Central memory CD4-positive, alpha-beta T cell (primary cell): ENCODE results near the gene ZNF711.
"Not testable (repeated sequence)": the region's sequence is repeated elsewhere in the genome, so short reads cannot be mapped to it uniquely, and the experiment has no call there.

Experiments
- DNase-seq: peaks from one replicate; pipeline ENCODE4 v3.0.0; 2022
- total RNA-seq, 3 experiments: gene quantifications; one replicate each; lab custom pipeline; 2026; lab: John Stamatoyannopoulos, UW

ZNF711 gene
- total RNA-seq, result 0.39 to 2.5 (median 1.1) reads per million in 3 experiments

GRCh38 chrX:85243761-85244449, at the start of gene ZNF711, which contains the start of gene SATL1:
Gene ZNF711, plus strand, starts transcription at chrX:85243991. Its CDS starts 3,582 bp downstream, at chrX:85247573.
Gene SATL1, minus strand, starts transcription at chrX:85243779. Its CDS starts 134,811 bp downstream, at chrX:85108968.
- DNase-seq, result no peak

DNA sequence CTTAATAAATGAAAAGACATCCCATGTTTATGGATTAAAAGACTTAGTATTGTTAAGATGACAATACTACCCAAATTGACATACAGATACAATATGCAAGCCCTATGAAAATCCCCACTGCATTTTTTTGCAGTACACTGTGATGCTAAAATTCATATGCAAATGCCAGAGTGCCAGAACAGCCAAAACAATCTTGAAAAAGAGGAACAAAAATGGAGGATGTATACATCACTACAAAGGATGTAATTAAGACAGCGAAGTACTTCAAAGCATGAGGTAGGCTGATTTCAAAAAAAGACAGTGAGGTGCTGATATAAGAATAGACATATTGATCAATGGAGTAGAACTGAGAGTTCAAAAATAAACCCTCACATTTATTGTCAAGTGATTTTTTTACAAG, 47.5 kb upstream of the ZNF711 start:
- no peak for DNase-seq

DNA sequence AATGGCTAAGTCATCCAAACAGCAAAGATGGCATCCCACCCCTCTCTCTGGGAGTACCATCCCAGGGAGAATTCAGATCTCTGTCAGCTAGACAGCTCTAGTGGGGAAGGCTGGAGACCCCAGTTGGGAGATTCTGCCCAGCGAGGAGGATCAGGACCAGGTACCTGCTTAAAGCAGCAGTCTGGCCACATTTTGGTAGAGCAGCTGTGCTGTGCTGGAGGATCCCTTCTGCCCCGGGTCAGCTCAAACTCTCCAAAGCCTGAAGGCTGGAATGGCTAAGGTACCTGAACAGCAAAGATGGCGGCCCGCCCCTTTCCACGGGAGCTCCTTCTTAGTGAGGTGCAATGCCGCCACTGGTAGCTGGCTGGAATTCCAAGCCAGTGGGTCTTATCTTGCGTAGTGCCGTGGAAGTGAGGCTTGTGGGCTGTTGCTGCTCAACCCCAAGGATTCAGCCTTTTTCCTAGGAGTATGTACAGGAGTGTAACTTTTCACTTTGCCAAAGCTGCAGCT, 40.3 kb upstream of the ZNF711 start:
- DNase-seq, result no peak

DNA sequence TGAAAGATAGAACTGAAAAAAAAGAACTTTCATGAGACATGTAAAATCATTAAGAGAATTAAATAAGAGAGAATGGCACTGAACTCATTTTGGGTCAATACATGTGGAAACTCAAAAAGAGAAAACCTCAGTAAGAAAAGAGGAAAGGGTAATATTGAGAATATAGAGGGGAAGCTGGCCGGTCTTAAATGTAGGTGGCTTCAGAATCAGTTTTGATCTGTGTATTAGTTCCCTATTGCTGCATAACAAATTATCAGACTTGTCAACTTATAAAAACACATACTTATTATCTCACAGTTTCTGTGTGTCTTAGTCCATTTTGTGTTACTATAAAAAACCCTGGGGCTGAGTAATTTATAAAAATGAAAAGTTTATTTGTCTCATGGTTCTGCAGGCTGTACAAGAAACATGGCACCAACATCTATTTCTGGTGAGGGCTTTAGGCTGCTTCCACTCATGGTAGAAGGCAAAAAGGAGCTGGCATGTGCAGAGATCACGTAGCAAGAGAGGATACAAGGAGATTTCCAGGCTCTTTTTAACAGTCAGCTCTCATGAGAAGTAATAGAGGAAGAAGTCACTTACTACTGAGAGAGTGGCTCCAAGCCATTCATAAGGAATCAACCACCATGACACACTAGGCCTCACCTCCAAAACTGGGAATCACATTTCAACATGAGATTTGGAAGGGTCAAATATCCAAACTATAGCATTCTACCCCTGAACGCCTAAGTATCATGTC, 29.8 kb upstream of the ZNF711 start:
- DNase-seq, result no peak

DNA sequence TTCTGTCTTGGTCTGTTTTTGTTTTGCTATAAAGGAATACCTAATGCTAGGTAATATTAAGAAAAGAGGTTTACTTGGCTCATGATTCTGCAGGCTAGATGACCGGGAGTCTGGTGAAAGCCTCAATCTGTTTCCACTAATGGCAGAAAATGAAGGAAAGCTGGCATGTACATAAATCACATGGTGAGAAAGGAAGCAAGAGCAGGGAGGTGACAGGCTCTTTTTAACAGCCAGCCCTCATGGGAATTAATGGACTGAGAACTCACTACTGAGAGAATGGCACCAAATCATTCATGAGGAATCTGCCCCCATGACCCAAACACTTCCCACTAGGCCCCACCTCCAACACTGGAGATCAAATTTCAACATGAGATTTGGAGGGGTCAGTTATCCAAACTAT, 27.8 kb upstream of the ZNF711 start:
- no peak for DNase-seq

DNA sequence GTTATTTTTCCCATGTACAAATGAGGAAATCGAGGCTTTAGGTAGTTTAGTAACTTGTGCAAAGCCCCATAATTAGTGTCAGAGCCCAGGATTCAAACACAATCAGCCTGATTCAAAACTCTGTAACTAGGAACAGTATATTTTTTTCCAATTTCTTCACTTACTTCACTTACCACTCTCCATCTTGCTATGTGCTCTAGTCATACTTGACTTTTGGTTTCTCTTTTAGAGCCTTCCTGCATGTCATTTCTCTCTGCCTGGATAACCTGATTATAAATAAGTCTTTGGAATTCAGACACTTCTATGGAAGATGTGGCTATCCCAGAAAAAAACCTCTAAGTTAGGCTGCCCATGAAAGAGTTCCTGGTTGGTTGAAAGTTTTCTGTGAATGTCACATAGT, 22.4 kb upstream of the ZNF711 start:
- DNase-seq, result no peak

- DNase-seq, result no peak
These were observed 20.4 kb upstream of the ZNF711 start for GRCh38 chrX:85223359-85223758.

GRCh38 chrX:85243155-85243554, 636 bp upstream of the ZNF711 start:
- DNase-seq, result no peak

GRCh38 chrX:85244450-85245211, 840 bp downstream of the ZNF711 start:
- no peak for DNase-seq

DNA sequence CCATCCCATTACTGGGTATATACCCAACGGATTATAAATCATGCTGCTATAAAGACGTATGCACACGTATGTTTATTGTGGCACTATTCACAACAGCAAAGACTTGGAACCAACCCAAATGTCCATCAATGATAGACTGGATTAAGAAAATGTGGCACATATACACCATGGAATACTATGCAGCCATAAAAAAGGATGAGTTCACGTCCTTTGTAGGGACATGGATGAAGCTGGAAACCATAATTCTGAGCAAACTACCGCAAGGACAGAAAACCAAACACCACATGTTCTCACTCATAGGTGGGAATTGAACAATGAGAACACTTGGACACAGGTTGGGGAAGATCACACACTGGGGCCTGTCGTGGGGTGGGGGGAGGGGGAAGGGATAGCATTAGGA, 41.5 kb downstream of the ZNF711 start:
- DNase-seq, result not testable (repeated sequence)

DNA sequence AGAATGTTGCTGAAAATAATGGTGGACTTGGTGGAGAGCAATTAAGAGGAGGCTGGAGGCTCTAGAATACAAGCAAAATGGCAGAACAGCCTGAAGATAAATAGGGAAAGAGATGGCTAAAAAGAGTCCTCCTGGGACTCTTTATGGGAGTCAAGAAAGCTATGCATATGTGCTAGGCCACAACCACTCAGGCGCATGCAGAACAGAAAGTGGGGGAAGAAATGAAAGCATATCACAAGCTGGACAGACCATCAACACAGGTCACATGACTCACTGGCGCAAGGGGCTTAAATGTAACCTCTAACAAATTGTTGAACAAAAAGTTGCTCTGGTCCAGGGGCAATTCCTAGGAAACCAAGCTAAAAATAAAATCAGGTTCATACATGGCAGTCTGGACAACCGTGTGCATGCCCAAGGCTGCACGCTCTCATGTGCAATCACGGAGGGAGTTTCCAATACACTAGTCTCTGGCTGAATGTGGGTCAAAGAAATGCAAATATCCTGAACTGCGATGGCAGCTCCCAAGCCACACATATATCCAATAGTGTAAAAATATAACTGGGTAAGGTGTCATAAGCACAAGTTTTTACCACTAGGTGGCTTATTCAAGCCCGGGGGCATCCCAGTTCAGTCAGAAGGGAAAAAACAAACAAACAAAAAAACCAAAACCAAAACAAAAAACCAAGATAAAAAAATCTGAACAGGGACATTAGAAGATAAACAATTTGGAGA, 45.4 kb downstream of the ZNF711 start:
- DNase-seq, result no peak

DNA sequence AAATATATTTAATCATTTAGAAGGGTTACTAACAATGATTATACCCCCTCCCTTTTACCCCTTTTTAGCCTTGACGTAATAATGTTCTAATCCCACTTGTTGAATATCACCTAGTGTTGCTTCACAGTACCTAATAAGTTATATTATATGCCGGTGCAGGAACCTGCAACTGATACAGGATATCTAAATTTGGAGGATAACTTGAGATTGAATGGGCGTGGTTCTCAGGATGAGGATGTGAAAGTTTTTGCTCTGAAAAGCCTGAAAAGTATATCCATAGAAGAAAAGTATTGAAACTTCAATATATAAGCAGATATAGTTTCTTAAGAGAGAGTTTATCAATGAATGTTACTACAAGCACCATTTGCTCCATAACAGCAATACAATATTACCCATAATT, 59.8 kb downstream of the ZNF711 start:
- DNase-seq, result no peak

GRCh38 chrX:85309717-85310116, 65.9 kb downstream of the ZNF711 start:
- no peak for DNase-seq

GRCh38 chrX:85311348-85311747, 67.6 kb downstream of the ZNF711 start:
- DNase-seq, result not testable (repeated sequence)
